Neural cell (in vitro differentiated cells): Measurements from ENCODE around the gene MTF2. TPM values are rescaled to one million over a fixed set of nuclear protein-coding genes. Genes with fewer than 3 reads are reported as not detected.
"Not testable (repeated sequence)": the region's sequence is repeated elsewhere in the genome, so short reads cannot be mapped to it uniquely, and the experiment has no call there.

Source experiments
- H2AFZ ChIP-seq: fragments of 200-600, 300-800 bp; sonication (generic), shearing (Covaris generic); 2 replicates; pipeline ENCODE4 v1.6.0; 2014; ENCODE audit warnings: low read depth, mild to moderate bottlenecking, antibody characterized with exemption, low read length, moderate library complexity
- H3F3A ChIP-seq: fragments of 200-600 bp; shearing (Covaris generic); 2 replicates; pipeline ENCODE4 v1.6.1; 2016; ENCODE audit warnings: mild to moderate bottlenecking, moderate library complexity, mixed read lengths, antibody characterized with exemption, low read length; ENCODE audit not compliant: insufficient read depth, poor library complexity, severe bottlenecking
- H3K27ac ChIP-seq: fragments of 200-600, 300-800 bp; sonication (generic), shearing (Covaris generic); 2 replicates; pipeline ENCODE4 v1.5.1; 2014; ENCODE audit warnings: mild to moderate bottlenecking, low read length, moderate library complexity
- H3K27me3 ChIP-seq: fragments of 300-800, 200-600 bp; sonication (generic), shearing (Covaris generic); 2 replicates; pipeline ENCODE4 v1.6.0; 2014; ENCODE audit warnings: mild to moderate bottlenecking, low read depth, low read length, moderate library complexity; ENCODE audit not compliant: insufficient read depth
- H3K36me3 ChIP-seq: fragments of 300-800, 200-600 bp; sonication (generic), shearing (Covaris generic); 2 replicates; pipeline ENCODE4 v1.5.1; 2014; ENCODE audit warnings: mild to moderate bottlenecking, antibody characterized with exemption, low read length, moderate library complexity; ENCODE audit not compliant: insufficient read depth
- H3K4me2 ChIP-seq: fragments of 300-800, 200-600 bp; sonication (generic), shearing (Covaris generic); 2 replicates; pipeline ENCODE4 v1.6.0; 2014; ENCODE audit warnings: mild to moderate bottlenecking, low read length
- H3K4me3 ChIP-seq: fragments of 300-800, 200-600 bp; sonication (generic), shearing (Covaris generic); 2 replicates; pipeline ENCODE4 v1.5.1; 2014; ENCODE audit warnings: mild to moderate bottlenecking, low read length, moderate library complexity
- H3K79me2 ChIP-seq: fragments of 200-600 bp; shearing (Covaris generic); replicated peaks from 2 replicates; pipeline ENCODE4 v1.6.0; 2014; ENCODE audit warnings: mild to moderate bottlenecking, low read length, moderate library complexity; ENCODE audit not compliant: insufficient read depth
- H3K9ac ChIP-seq: fragments of 300-800, 200-600 bp; sonication (generic), shearing (Covaris generic); 2 replicates; pipeline ENCODE4 v1.6.1; 2016; ENCODE audit warnings: mild to moderate bottlenecking, low read length, mixed read lengths
- H3K9me2 ChIP-seq: fragments of 200-600 bp; shearing (Covaris generic); 2 replicates; pipeline ENCODE4 v1.6.1; 2016; ENCODE audit warnings: mild to moderate bottlenecking, low read length, mixed read lengths; ENCODE audit not compliant: insufficient read depth
- H3K9me3 ChIP-seq: fragments of 200-600, 300-800 bp; sonication (generic), shearing (Covaris generic); 2 replicates; pipeline ENCODE4 v1.6.1; 2016; ENCODE audit warnings: mild to moderate bottlenecking, mixed run types, low read length, moderate library complexity, mixed read lengths
- H4K20me1 ChIP-seq: fragments of 200-600 bp; shearing (Covaris generic); 2 replicates; pipeline ENCODE4 v1.6.1; 2016; ENCODE audit warnings: mild to moderate bottlenecking, mixed run types; ENCODE audit not compliant: insufficient read depth
- EP300 ChIP-seq: fragments of 450-650 bp; conservative IDR thresholded peaks from 2 replicates; pipeline ENCODE4 v1.6.1; 2014; ENCODE audit warnings: antibody characterized with exemption, mild to moderate bottlenecking, moderate library complexity; ENCODE audit not compliant: poor library complexity, severe bottlenecking
- EZH2 ChIP-seq: fragments of 200-600, 300-800 bp; shearing (Covaris generic), sonication (generic); IDR thresholded peaks from 2 replicates; pipeline ENCODE4 v1.6.1; 2014; ENCODE audit warnings: antibody characterized with exemption, low read length, borderline replicate concordance, mild to moderate bottlenecking; ENCODE audit not compliant: insufficient read depth, poor library complexity, severe bottlenecking
- MXI1 ChIP-seq: fragments of 450-650 bp; conservative IDR thresholded peaks from 2 replicates; pipeline ENCODE4 v1.6.1; 2014; ENCODE audit warnings: antibody characterized with exemption, mild to moderate bottlenecking; ENCODE audit not compliant: poor library complexity, severe bottlenecking
- POLR2AphosphoS5 ChIP-seq: IDR thresholded peaks from 2 replicates; pipeline ENCODE4 v1.6.1; 2012
- RAD21 ChIP-seq: fragments of 450-650 bp; conservative IDR thresholded peaks from 2 replicates; pipeline ENCODE4 v1.6.1; 2014; ENCODE audit warnings: antibody characterized with exemption, mild to moderate bottlenecking, moderate library complexity
- SMC3 ChIP-seq: fragments of 450-650 bp; conservative IDR thresholded peaks from 2 replicates; pipeline ENCODE4 v1.6.1; 2014; ENCODE audit warnings: antibody characterized with exemption, mild to moderate bottlenecking, moderate library complexity; ENCODE audit not compliant: poor library complexity
- TAF1 ChIP-seq: IDR thresholded peaks from 2 replicates; pipeline ENCODE4 v1.6.1; 2012; ENCODE audit warnings: low read depth
- polyA plus RNA-seq: library from polyadenylated mRNA; depleted of rRNA; stranded (reverse); fragments of >200 nt; gene quantifications from 2 replicates; pipeline ENCODE4 v1.2.3, GENCODE V29; 2014
- TF ChIP-seq, protein P1 (sequence below): fragments of 450-650 bp; IDR thresholded peaks from 2 replicates; pipeline ENCODE4 v1.5.1; 2014; ENCODE audit warnings: antibody characterized with exemption, mild to moderate bottlenecking, moderate library complexity; ENCODE audit not compliant: poor library complexity, severe bottlenecking
- TF ChIP-seq, protein P2 (sequence below): IDR thresholded peaks from 2 replicates; pipeline ENCODE4 v1.6.1; 2012; ENCODE audit warnings: borderline replicate concordance

Gene MTF2
- polyA plus RNA-seq, 1 donor from 2014 or later, result 124 TPM

DNA sequence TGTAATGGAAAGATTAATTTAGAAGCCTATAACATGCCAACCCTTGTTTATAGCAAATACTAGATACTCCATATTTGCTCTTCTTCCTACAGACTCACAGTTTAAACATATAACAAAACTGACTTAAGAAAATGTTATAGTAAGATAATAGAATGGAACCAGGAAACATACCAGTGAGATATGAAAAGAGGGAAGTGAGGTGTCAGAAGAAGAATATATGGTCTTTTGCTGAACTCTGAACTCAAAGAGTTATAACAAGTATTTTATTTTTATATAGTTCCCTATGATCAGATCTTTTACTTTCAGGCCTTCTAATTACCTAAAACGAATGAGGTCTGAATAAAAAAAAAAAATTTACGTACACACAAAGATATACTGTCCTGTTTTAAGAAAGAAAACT is 80.3 kb downstream of the MTF2 start:
- H3K27me3 ChIP-seq, result no peaks in the 10 kb centered on the region

DNA sequence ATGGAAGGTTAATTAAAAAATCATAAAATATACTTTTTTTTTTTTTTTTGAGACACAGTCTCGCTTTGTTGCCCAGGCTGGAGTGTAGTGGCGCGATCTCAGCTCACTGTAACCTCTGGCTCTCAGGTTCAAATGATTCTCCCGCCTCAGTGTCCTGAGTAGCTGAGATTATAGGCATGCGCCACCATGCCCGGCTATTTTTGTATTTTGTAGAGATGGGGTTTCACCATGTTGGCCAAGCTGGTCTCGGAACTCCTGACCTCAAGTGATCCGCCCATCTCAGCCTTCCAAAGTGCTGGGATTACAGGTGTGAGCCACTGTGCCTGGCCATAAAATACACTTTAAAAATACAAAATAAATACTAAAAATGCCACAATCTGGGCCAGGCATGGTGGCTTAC is 84.2 kb downstream of the MTF2 start:
- not testable (repeated sequence) for H4K20me1 ChIP-seq, H3K79me2 ChIP-seq, H3K36me3 ChIP-seq

More for the DNA sequence above, 80.3 kb downstream of the MTF2 start:
- Histone ChIP-seq H3K4me2 (no peak overlapping the region), H4K20me1 (no peaks in the 10 kb centered on the region), H3K27ac (no peak overlapping the region), H3K79me2 (peaks cover 7% of the 10 kb centered on the region), H2AFZ (no peak overlapping the region), H3F3A (no peaks in the 10 kb centered on the region), H3K9ac (no peak overlapping the region), H3K9me2 (no peaks in the 10 kb centered on the region), H3K36me3 (no peaks in the 10 kb centered on the region), H3K9me3 (no peaks in the 10 kb centered on the region), H3K4me3 (no peak overlapping the region)
- TF ChIP-seq, protein P1, sequence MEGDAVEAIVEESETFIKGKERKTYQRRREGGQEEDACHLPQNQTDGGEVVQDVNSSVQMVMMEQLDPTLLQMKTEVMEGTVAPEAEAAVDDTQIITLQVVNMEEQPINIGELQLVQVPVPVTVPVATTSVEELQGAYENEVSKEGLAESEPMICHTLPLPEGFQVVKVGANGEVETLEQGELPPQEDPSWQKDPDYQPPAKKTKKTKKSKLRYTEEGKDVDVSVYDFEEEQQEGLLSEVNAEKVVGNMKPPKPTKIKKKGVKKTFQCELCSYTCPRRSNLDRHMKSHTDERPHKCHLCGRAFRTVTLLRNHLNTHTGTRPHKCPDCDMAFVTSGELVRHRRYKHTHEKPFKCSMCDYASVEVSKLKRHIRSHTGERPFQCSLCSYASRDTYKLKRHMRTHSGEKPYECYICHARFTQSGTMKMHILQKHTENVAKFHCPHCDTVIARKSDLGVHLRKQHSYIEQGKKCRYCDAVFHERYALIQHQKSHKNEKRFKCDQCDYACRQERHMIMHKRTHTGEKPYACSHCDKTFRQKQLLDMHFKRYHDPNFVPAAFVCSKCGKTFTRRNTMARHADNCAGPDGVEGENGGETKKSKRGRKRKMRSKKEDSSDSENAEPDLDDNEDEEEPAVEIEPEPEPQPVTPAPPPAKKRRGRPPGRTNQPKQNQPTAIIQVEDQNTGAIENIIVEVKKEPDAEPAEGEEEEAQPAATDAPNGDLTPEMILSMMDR, result no peak
- no peak for TF ChIP-seq EP300
- TF ChIP-seq, protein P2, sequence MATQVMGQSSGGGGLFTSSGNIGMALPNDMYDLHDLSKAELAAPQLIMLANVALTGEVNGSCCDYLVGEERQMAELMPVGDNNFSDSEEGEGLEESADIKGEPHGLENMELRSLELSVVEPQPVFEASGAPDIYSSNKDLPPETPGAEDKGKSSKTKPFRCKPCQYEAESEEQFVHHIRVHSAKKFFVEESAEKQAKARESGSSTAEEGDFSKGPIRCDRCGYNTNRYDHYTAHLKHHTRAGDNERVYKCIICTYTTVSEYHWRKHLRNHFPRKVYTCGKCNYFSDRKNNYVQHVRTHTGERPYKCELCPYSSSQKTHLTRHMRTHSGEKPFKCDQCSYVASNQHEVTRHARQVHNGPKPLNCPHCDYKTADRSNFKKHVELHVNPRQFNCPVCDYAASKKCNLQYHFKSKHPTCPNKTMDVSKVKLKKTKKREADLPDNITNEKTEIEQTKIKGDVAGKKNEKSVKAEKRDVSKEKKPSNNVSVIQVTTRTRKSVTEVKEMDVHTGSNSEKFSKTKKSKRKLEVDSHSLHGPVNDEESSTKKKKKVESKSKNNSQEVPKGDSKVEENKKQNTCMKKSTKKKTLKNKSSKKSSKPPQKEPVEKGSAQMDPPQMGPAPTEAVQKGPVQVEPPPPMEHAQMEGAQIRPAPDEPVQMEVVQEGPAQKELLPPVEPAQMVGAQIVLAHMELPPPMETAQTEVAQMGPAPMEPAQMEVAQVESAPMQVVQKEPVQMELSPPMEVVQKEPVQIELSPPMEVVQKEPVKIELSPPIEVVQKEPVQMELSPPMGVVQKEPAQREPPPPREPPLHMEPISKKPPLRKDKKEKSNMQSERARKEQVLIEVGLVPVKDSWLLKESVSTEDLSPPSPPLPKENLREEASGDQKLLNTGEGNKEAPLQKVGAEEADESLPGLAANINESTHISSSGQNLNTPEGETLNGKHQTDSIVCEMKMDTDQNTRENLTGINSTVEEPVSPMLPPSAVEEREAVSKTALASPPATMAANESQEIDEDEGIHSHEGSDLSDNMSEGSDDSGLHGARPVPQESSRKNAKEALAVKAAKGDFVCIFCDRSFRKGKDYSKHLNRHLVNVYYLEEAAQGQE, result no peak
- TF ChIP-seq EZH2, result no peak
- no peak for TF ChIP-seq RAD21
- TF ChIP-seq SMC3, result no peak
- no peak for TF ChIP-seq TAF1
- no peak for TF ChIP-seq POLR2AphosphoS5
- TF ChIP-seq MXI1, result no peak

DNA sequence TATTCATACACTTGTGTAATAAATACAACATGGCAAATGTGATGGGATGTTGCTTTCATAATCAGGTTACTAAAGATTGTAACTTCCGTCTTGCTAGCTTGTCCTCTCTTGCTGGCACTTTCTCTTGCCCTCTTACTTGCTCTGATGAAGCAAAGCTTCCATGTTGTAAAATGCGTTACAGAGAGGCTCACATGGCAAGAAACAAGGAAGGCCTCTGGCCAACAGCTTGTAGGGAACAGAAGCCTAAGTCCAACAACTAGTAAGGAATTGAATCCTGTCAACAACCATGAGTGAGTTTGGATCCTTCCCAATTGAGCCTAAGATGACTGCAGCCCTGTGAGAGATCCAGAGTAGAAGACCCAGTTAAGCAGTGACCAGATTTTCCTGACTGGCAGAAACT is 85.7 kb downstream of the MTF2 start:
- TF ChIP-seq MXI1, result no peak
- no peak for TF ChIP-seq RAD21
- TF ChIP-seq, protein P1, result no peak
- no peak for TF ChIP-seq SMC3
- no peak for TF ChIP-seq TAF1
- no peak for TF ChIP-seq EP300
- no peak for TF ChIP-seq POLR2AphosphoS5
- no peak for TF ChIP-seq EZH2
- TF ChIP-seq, protein P2, result no peak
- H3K4me3 ChIP-seq, result no peak overlapping the region
- H4K20me1 ChIP-seq, result no peaks in the 10 kb centered on the region
- no peaks in the 10 kb centered on the region for H3K9me2 ChIP-seq
- H2AFZ ChIP-seq, result no peak overlapping the region
- H3K27ac ChIP-seq, result no peak overlapping the region
- no peak overlapping the region for H3K4me2 ChIP-seq
- H3K27me3 ChIP-seq, result no peaks in the 10 kb centered on the region
- H3K36me3 ChIP-seq, result no peaks in the 10 kb centered on the region
- no peak overlapping the region for H3K9ac ChIP-seq
- no peaks in the 10 kb centered on the region for H3F3A ChIP-seq
- peaks cover 7% of the 10 kb centered on the region for H3K79me2 ChIP-seq
- no peaks in the 10 kb centered on the region for H3K9me3 ChIP-seq

More for the DNA sequence above, 84.2 kb downstream of the MTF2 start:
- not testable (repeated sequence) for H3K9me2 ChIP-seq, H3K4me2 ChIP-seq, H3K9me3 ChIP-seq, H3K27me3 ChIP-seq, H2AFZ ChIP-seq, H3F3A ChIP-seq, H3K4me3 ChIP-seq, H3K9ac ChIP-seq, H3K27ac ChIP-seq
